CD14-positive monocyte (primary cell): ENCODE data around the gene TEAD4. TPM values are rescaled to one million over a fixed set of nuclear protein-coding genes. Genes with fewer than 3 reads are reported as not detected.

Experiments used
- DNase-seq, 3 donors: peaks; one replicate each; pipeline ENCODE4 v3.0.0-alpha.2; 2011 to 2022
- H2AFZ ChIP-seq: 2 replicates; pipeline ENCODE4 v1.6.0; 2012; ENCODE audit warnings: mild to moderate bottlenecking, low read depth, low read length, inconsistent platforms; ENCODE audit not compliant: insufficient read depth, poor library complexity, severe bottlenecking
- H3K27ac ChIP-seq, 2 donors: 1 replicate in 1 of 2; 2 replicates in 1 of 2; pipeline ENCODE4 v1.5.1; 2012 to 2013; ENCODE audit warnings: low read length in 2 of 2, control low read depth in 1 of 2, inconsistent platforms in 1 of 2, low read depth in 1 of 2, mild to moderate bottlenecking in 1 of 2
- H3K27me3 ChIP-seq, 2 donors: one replicate each; pipeline versions ENCODE4 v1.6.0 to v1.6.1; 2011 to 2013; ENCODE audit warnings: low read length in 2 of 2; ENCODE audit not compliant: control insufficient read depth in 2 of 2, insufficient read depth in 2 of 2
- H3K36me3 ChIP-seq, 2 donors: replicated peaks in 1 of 2; 1 replicate in 1 of 2; 2 replicates in 1 of 2; pipeline versions ENCODE4 v1.5.1 to v1.6.1; 2012 to 2013; ENCODE audit warnings: low read length in 2 of 2, control low read depth in 1 of 2, inconsistent platforms in 1 of 2, mild to moderate bottlenecking in 1 of 2; ENCODE audit not compliant: insufficient read depth in 2 of 2, control insufficient read depth in 1 of 2
- H3K4me1 ChIP-seq, 2 donors: 1 replicate in 1 of 2; 2 replicates in 1 of 2; pipeline versions ENCODE4 v1.5.1 to v1.6.1; 2012 to 2013; ENCODE audit warnings: low read length in 2 of 2, control low read depth in 1 of 2, inconsistent platforms in 1 of 2, mild to moderate bottlenecking in 1 of 2, moderate library complexity in 1 of 2; ENCODE audit not compliant: insufficient read depth in 2 of 2, control insufficient read depth in 1 of 2
- H3K4me2 ChIP-seq: replicated peaks from 2 replicates; pipeline ENCODE3; 2012; ENCODE audit warnings: low read length, moderate library complexity, mild to moderate bottlenecking; ENCODE audit not compliant: poor library complexity, severe bottlenecking; ENCODE audit errors: extremely low read depth
- H3K4me3 ChIP-seq, 3 experiments: fragments of 200-600 bp in 1 of 3; sonication (generic) in 1 of 3; replicated peaks in 1 of 3; 1 replicate in 2 of 3; 2 replicates in 1 of 3; pipeline ENCODE4 v1.5.1; 2011 to 2013; ENCODE audit warnings: low read length in 3 of 3, mild to moderate bottlenecking in 3 of 3, control low read depth in 2 of 3, low read depth in 2 of 3, inconsistent platforms in 1 of 3, moderate library complexity in 1 of 3
- H3K79me2 ChIP-seq: 2 replicates; pipeline ENCODE4 v1.6.0; 2012; ENCODE audit warnings: mild to moderate bottlenecking, control low read depth, inconsistent platforms, low read length, moderate library complexity; ENCODE audit not compliant: insufficient read depth
- H3K9ac ChIP-seq: 2 replicates; pipeline ENCODE4 v1.6.0; 2017; ENCODE audit warnings: low read length, mild to moderate bottlenecking; ENCODE audit not compliant: insufficient read depth, poor library complexity, severe bottlenecking
- H3K9me3 ChIP-seq, 2 donors: replicated peaks in 1 of 2; 1 replicate in 1 of 2; 2 replicates in 1 of 2; pipeline versions ENCODE4 v1.5.1 to v1.6.1; 2012 to 2013; ENCODE audit warnings: low read length in 2 of 2, control low read depth in 1 of 2; ENCODE audit not compliant: control insufficient read depth in 1 of 2, insufficient read depth in 1 of 2
- H4K20me1 ChIP-seq: 2 replicates; pipeline ENCODE4 v1.6.0; 2012; ENCODE audit warnings: mild to moderate bottlenecking, low read length, control low read depth, moderate library complexity; ENCODE audit not compliant: insufficient read depth
- H3K27ac Mint-ChIP-seq, 7 donors: one replicate each; pipeline ENCODE4 v1.8.0; 2020; ENCODE audit warnings: mild to moderate bottlenecking in 7 of 7, mixed read lengths in 7 of 7, moderate library complexity in 6 of 7, inconsistent platforms in 2 of 7
- H3K27me3 Mint-ChIP-seq, 3 donors: one replicate each; pipeline ENCODE4 v1.8.0; 2021 to 2022; ENCODE audit warnings: low read depth in 3 of 3, mild to moderate bottlenecking in 3 of 3, mixed read lengths in 3 of 3, moderate library complexity in 3 of 3, inconsistent platforms in 1 of 3
- H3K36me3 Mint-ChIP-seq, 2 donors: one replicate each; pipeline ENCODE4 v1.8.0; 2020; ENCODE audit warnings: mixed read lengths in 2 of 2, inconsistent platforms in 1 of 2, mild to moderate bottlenecking in 1 of 2
- H3K4me1 Mint-ChIP-seq: one replicate; pipeline ENCODE4 v1.8.0; 2020; ENCODE audit warnings: mild to moderate bottlenecking, mixed read lengths
- H3K4me3 Mint-ChIP-seq, 2 donors: one replicate each; pipeline ENCODE4 v1.8.0; 2020; ENCODE audit warnings: mild to moderate bottlenecking in 2 of 2, mixed read lengths in 2 of 2, moderate library complexity in 1 of 2
- H3K9me3 Mint-ChIP-seq, 7 donors: one replicate each; pipeline ENCODE4 v1.8.0; 2020 to 2022; ENCODE audit warnings: mixed read lengths in 7 of 7, mild to moderate bottlenecking in 6 of 7, moderate library complexity in 6 of 7, inconsistent platforms in 2 of 7
- WGBS: methylation state at CpG from one replicate; pipeline ENCODE4 v1.1.5; 2013; ENCODE audit warnings: missing lambda C conversion rate; ENCODE audit not compliant: insufficient coverage; 5-methylcytosine and 5-hydroxymethylcytosine counted together
- intact Hi-C, 2 donors: fragments of 100-400 bp; cut with micrococcal nuclease; formaldehyde crosslinking; loops; one replicate each; pipeline versions ENCODE4 v1.15.0 to v1.15.1; 2023
- polyA plus RNA-seq, 3 donors: library from polyadenylated mRNA; depleted of rRNA in 1 of 3; unstranded in 2 of 3; stranded (reverse) in 1 of 3; fragments of 300-500 nt in 2 of 3; fragments of >200 nt in 1 of 3; fragmentation: Illumina TruSeq in 2 of 3; gene quantifications; 1 replicate in 2 of 3; 2 replicates in 1 of 3; pipeline ENCODE4 v1.2.3, GENCODE V29; 2012 to 2021
- TF ChIP-seq, protein P1 (sequence below): fragments of 200-600 bp; IDR thresholded peaks from one replicate; pipeline ENCODE4 v1.8.0; 2022; ENCODE audit warnings: antibody characterized with exemption, mild to moderate bottlenecking

The TEAD4 gene
- polyA plus RNA-seq, 3 donors: not detected

DNA sequence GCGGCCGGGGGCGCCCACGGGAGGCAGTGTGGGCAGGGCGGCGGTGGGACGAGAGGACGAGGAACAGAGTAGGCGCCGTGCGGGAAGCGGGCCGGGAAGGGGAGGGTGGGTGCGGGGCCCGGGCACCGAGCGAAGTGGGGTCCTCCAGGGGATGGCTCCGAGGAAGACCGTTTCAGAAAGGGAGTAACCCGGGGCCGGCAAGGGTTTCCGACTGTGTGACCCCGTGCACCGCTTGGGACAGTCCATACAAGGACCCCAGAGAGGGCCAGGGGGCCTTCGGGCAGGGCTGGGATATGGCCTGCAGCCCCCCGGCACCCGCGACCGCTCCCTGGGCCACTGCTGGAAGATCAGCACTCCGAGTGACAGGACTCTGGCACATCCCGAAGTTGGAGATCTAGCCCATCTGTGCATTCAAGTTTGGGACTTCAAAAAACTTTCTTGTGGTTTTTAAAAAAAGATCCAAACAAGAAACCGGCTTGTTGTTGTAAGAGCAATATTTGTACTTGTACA lies 118.4 kb downstream of the TEAD4 start:
- Mint-ChIP-seq H3K27me3 (peaks cover 35 to 83% (median 62%) of the 10 kb centered on the region in 3 donors), H3K4me1 (peaks cover 15% of the 10 kb centered on the region), H3K27ac (no peak overlapping the region), H3K4me3 (peak overlapping the region; percentile 76 to 85), H3K9me3 (peaks cover 0 to 8% (median 2%) of the 10 kb centered on the region in 7 donors), H3K36me3 (peaks cover 0 to 6% of the 10 kb centered on the region in 2 donors)
- Histone ChIP-seq H3K4me2 (peak overlapping the region; percentile 92), H4K20me1 (no peaks in the 10 kb centered on the region), H3K4me1 (peaks cover 12 to 15% of the 10 kb centered on the region in 2 donors), H3K27me3 (peaks cover 21 to 46% of the 10 kb centered on the region in 2 donors), H3K9ac (peak overlapping the region; percentile 43), H2AFZ (peak overlapping the region; percentile 88), H3K36me3 (no peaks in the 10 kb centered on the region), H3K27ac (no peak overlapping the region), H3K9me3 (peaks cover 0 to 9% of the 10 kb centered on the region in 2 donors), H3K79me2 (no peaks in the 10 kb centered on the region), H3K4me3 (peak overlapping the region; percentile 13 to 80 (median 32))
- no peak for DNase-seq
- TF ChIP-seq, protein P1, sequence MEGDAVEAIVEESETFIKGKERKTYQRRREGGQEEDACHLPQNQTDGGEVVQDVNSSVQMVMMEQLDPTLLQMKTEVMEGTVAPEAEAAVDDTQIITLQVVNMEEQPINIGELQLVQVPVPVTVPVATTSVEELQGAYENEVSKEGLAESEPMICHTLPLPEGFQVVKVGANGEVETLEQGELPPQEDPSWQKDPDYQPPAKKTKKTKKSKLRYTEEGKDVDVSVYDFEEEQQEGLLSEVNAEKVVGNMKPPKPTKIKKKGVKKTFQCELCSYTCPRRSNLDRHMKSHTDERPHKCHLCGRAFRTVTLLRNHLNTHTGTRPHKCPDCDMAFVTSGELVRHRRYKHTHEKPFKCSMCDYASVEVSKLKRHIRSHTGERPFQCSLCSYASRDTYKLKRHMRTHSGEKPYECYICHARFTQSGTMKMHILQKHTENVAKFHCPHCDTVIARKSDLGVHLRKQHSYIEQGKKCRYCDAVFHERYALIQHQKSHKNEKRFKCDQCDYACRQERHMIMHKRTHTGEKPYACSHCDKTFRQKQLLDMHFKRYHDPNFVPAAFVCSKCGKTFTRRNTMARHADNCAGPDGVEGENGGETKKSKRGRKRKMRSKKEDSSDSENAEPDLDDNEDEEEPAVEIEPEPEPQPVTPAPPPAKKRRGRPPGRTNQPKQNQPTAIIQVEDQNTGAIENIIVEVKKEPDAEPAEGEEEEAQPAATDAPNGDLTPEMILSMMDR: no peak
- WGBS: 1% methylated on average over 31 of the region's 32 CpGs
- intact Hi-C loops: no loop called here

DNA sequence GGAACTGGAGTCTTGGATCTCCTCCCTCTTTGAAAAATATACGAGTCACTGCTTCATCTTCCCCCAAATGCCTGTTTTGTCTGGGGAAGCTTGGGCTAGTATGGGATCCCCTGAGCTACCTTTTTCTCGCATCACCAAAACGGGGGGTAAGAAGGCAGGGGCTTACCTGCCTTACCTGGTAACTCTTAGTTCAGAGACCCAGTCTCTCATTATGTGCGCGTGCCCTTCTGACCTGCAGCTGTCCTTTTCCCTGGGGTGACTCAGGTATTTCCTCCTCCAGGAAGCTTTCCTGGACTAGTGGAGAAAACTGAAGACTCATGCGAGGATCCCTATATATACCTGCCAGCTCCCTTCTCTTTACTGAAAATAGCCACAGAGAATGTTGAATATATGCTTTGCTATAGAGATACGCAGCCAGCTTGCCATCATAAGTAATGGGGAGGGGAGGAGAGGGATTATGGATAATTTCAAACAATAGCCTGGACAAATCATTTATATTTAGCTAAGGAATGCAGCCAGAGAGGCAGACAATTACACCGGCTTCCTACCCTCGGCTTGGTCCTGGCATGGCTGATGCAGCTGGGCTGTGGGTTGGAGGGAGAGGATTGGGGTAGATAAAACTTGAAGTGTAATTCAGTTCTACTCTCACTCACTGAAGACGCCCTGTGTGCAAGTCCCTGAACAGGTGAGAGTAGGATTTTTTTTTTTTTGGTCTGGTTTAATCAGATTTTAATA lies 119.1 kb downstream of the TEAD4 start:
- H3K79me2 ChIP-seq: no peaks in the 10 kb centered on the region
- H3K4me1 Mint-ChIP-seq: peaks cover 15% of the 10 kb centered on the region
- no peaks in the 10 kb centered on the region for H4K20me1 ChIP-seq
- TF ChIP-seq, protein P1: no peak
- H3K27ac ChIP-seq: no peak overlapping the region
- peak overlapping the region; percentile 88 for H2AFZ ChIP-seq
- peak overlapping the region in 1 of 7 donors; percentile 32 for H3K27ac Mint-ChIP-seq
- peaks cover 0 to 8% (median 2%) of the 10 kb centered on the region in 7 donors for H3K9me3 Mint-ChIP-seq
- H3K27me3 ChIP-seq: peaks cover 21 to 46% of the 10 kb centered on the region in 2 donors
- no peaks in the 10 kb centered on the region for H3K36me3 ChIP-seq
- peak overlapping the region; percentile 76 to 85 for H3K4me3 Mint-ChIP-seq
- DNase-seq: no peak
- peak overlapping the region in 1 of 3 experiments; percentile 80 for H3K4me3 ChIP-seq
- peaks cover 0 to 9% of the 10 kb centered on the region in 2 donors for H3K9me3 ChIP-seq
- peak overlapping the region; percentile 92 for H3K4me2 ChIP-seq
- H3K27me3 Mint-ChIP-seq: peaks cover 35 to 83% (median 62%) of the 10 kb centered on the region in 3 donors
- WGBS: 80% methylated on average over 6 of the region's 10 CpGs
- no peak overlapping the region for H3K9ac ChIP-seq
- H3K4me1 ChIP-seq: peaks cover 12 to 15% of the 10 kb centered on the region in 2 donors
- intact Hi-C loops: no loop called here
- H3K36me3 Mint-ChIP-seq: peaks cover 0 to 6% of the 10 kb centered on the region in 2 donors
